COLO668 (cell line): ENCODE measurements around the gene WNT3.
A peak's percentile ranks its signal among the peaks of the same experiment; 100 is the strongest.
"Not testable (repeated sequence)": the region's sequence is repeated elsewhere in the genome, so short reads cannot be mapped to it uniquely, and the experiment has no call there.

Experiments used
- DNase-seq: peaks from one replicate; lab custom pipeline; 2025; ENCODE audit not compliant: unreplicated experiment; lab: John Stamatoyannopoulos, UW

The WNT3 gene

GRCh38 chr17:46814446-46814845 is 4.0 kb downstream of the WNT3 start:
- DNase-seq: no peak

GRCh38 chr17:46813920-46814319 is 4.6 kb downstream of the WNT3 start:
- no peak for DNase-seq

GRCh38 chr17:46812624-46813318 is 5.7 kb downstream of the WNT3 start:
- no peak for DNase-seq

DNA sequence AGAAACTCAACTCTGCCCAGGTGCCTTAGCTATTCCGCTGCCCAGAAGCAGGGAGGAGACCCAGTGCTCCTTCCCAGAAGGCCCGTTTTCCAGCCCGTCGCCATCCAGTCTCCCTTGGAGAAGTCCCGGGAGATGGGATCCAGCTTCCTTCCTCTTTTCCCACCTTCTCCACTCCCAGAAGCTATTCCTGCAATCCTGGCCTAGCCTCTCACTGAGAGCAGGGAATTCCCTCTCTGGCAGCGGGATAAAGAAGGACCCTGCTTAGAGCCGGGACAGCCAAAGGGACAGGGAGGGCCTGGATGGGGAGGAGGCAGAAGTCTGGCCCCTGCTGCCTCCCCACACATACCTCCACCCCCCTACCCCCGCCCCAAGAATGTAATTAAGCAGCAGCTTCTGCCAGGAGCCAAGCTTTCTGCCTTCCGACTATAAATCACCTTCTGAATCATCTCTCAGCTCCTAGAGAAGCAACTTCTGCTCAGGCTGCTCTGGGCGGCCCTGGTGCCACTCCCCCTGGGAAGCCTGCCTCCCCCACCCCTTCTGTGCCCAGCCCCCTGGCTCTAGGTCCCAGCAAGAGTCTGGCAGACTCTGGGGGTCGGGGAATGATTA is 6.4 kb downstream of the WNT3 start:
- DNase-seq: no peak

GRCh38 chr17:46810837-46811236 is 7.7 kb downstream of the WNT3 start:
- no peak for DNase-seq

DNA sequence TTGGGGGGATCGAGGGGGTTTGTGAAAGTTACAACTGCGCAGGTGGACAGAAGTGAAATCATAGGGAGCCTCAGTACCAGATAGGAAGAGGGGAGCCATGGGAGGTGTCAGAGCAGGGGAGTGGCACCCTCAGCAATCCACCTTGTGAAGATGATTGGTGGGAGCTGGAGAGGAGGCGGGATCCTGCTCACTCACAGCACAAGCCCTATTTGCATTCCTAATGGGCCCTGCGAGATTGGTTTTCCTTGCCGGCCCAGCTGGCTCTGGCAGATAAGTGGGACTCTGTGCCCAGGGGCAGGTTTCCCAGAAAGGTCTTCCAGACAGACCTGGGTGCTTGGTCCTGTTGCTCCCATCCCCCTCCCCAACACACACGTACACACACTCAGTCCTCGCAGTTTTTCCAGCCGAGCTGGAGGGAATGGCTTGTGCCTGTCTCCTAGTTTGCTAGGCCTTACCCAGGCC is 9.4 kb downstream of the WNT3 start:
- no peak for DNase-seq

DNA sequence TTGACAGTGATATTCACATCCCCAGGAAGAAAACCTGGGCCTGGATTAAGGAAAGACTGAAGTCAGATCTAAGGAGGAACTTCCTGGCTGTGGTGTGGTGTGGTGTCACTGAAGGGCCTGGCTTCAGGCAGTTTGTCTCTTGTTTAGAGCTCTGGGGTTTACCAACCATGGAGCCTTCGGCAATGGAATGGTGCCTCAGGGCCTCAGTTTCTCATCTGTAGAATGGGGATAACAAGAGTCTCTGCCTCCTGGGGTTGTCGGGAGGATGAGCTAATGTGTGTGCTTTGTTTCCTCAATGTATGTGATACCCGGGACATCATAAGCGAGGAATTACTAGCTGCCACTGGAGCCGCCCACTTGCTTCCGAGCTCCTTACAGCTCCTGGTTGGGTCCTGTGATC is 12.7 kb downstream of the WNT3 start:
- DNase-seq: no peak

DNA sequence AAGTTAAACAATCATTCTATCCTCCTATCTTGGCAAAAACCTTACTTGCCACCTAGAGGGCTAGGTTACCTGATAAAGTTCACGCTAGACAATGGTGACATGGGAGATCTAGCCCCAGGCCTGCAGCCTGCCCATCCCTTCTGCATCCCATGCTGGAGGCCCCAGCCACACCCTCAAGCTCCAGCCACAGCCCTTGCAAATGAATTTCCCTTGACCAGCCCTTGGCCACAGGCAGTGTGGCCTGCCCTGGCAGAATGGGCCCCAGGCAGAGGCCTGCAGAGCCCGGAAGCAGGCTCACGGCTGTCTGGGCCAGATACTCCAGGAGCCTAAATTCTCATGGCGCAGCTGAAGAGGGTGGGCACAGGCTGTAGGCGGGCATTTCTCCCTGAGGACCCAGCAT is 14.9 kb downstream of the WNT3 start:
- DNase-seq: no peak

DNA sequence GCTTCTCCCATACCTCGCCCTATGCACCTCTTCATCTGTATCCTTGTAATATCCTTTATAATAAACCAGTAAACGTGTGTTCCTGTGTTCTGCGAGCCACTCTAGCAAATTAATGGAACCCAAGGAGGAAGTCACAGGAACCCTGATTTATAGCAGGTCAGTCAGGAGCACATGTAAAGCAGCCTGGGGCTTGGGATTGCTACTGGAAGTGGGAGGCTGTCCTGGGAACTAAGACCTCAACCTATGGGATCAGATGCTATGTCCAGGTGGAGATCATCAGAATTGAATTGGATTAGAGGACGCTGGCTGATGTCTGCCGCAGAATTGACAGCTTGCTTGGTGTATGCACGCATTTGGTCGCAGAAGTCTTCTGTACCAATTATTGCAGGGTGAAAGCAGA is 15.7 kb downstream of the WNT3 start:
- DNase-seq: no peak

GRCh38 chr17:46800573-46800972 is 17.9 kb downstream of the WNT3 start:
- no peak for DNase-seq

DNA sequence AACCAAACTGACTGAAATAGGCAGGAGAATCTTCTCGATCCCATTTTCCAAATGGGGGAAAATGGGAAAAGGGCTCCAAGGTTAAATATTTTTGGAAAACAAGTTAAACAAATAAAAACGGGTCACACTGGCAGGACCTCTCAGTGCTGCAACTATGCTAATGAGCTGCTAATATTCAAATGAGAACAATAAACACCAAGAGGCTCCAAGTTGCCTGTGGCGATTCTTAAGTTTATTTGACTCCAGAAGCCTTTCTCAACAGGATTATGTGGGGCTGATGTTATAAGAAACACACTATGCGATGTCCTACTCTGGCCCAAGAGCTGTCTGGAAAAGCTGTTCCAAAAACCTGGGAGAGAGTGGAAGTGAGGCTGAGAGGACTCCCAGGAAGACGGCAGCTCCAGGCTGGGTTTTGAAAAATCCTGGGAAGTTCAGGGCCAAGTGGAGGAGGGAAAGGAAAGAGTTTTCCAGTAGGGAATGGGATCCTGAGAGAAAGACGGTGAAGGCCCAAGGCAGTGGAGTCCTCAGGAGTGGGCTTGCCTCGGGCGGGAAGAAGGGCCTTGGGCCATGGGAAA is 21.4 kb downstream of the WNT3 start:
- no peak for DNase-seq

- no peak for DNase-seq
Observed at GRCh38 chr17:46796524-46796923, 22.0 kb downstream of the WNT3 start.

DNA sequence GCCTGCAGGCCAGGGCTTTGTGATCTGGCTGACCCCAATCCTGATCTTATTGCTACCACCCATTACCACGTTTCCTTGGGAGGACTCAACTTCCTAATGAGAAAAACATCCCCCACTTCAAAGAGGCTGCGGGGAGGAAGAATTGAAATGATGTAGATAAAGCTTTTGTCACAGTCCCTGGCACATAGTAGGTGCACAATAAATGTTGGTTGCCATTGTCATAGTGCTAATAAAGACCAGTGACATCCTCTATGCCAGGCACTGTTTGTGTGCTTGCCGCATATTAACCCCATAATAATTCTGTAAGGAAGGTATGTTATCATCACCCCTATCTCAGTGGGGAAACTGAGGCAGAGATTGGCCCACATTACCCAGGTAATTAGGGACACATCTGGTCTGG is 22.4 kb downstream of the WNT3 start:
- DNase-seq: no peak

DNA sequence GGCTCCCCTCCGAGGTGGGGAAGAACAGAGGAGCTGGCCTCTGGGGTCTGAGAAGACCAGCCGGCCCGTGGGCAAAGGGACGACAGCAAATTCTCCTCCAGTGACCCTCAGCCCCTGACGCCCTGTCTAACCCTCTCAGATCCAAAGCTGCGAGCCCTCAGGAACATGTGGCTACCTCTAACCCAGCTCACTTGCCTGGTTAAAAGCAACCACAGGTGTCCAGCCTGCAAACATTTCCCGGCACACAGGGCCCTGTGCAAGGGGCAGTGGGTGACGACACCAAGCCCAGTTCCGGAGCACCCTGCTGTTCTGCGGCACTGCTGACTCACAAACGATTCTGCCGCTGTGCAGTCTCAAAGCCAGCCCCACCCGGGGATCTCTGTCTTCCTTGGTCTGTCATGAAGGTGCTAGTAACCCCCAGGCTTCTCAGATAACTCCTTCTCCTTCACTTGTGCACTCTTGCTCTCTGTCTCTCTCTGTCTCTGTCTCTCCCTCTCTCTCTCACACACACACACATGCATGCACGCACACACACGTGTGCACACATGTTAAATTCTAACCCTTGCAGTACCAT is 23.0 kb downstream of the WNT3 start:
- peak; percentile 21 for DNase-seq

DNA sequence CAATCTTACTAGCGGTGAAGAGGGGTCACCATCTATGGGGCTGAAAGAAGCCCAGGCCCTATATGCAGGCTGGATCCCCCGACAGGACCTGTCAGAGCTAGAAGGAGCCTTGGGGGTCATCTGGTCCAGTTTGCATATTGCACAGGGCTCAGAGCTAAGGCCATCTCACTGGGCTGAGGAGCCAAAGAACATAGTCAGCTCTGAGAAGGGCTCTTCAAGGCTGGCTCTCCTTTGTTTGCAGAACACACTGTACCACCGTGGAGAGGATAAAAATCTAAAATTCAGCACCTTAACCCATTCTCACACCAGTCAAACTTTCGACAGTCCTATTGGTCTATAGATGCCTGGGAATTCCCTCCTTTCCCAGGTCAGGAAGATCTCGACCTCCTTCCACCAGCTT is 24.2 kb downstream of the WNT3 start:
- DNase-seq: no peak

DNA sequence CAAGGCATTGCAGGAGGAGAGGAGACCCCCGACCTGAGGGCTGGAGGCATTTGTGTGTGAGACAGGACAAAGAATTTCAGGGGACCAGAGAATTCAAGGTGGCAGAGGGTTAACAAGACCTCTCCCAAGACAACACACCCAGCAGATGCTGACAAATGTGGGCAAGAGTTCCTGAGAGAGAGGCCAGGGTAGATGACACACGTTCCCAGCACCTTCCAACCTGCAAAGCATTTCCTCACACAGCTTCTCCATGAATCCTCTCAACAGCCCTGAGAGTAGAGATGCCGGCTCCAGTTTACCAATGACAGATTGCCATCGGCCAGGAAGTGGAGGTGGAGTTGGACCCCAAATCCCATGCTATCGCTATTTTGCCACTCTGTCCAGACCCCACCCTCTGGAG is 25.0 kb downstream of the WNT3 start:
- DNase-seq: no peak

DNA sequence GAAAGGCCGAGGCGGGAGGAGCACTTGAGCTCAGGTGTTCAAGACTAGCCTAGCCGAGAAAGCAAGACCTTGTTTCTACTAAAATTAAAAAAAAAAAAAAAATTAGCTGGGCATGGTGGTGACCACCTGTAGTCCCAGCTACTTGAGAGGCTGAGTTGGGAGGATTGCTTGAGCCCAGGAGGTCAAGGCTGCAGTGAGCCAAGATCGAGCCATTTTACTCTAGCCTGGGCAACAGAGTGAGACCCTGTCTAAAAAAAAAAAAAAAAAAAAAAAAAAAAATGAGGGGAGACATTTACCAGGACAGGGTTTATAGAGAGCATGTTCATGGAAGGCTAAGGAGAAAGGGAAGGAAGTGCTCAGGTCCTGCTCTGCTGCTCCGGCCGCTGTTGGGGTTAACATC is 25.5 kb downstream of the WNT3 start:
- not testable (repeated sequence) for DNase-seq

DNA sequence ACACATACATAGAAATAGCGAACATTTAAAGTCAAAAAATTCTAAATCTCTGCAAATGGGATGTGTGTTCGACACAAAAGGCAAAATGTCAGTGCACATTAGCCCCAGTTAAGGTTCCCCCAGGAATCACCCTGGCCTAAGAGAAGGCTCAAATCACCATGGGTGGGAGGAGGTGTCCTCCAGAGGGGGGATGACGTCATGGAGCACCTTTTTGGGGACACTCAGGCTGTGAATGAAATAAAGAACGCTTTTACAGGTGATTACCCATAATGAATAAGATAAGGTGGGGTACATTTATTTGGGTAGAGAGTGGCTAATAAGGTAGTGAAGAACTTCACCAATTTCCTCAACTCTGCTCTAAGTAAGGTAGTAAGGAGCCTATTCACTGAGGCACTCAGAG is 26.4 kb downstream of the WNT3 start:
- DNase-seq: no peak

GRCh38 chr17:46791531-46791930 is 27.0 kb downstream of the WNT3 start:
- no peak for DNase-seq

GRCh38 chr17:46790216-46790615 is 28.3 kb downstream of the WNT3 start:
- DNase-seq: no peak

DNA sequence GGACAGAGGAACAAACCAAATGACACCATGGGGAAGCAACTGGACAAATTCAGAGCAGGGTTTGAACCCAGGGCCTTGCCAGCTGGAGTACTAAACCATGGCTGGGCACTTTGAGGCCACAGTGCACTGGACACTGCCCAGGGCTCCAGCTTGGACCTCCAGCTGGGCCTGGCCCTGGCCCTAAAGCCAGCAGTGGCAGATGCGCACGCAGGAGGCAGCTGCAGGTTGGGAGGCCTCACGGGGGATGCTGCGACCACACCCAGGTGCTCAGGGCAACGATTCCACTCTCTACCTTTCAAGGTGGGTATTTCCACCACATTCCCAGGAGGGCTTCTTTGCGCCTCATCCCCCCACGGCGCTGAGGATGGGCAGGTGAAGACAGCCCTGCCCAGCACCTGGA is 28.9 kb downstream of the WNT3 start:
- DNase-seq: no peak

GRCh38 chr17:46788796-46789195 is 29.7 kb downstream of the WNT3 start:
- DNase-seq: no peak
